Measurements from ENCODE around the gene MUC7.

GRCh38 chr4:70425306-70425705 is 46.7 kb upstream of the MUC7 start:
- TF ChIP-seq CTCF (IDR thresholded peaks at IDR 0.05), result no peak
- TF ChIP-seq POLR2AphosphoS5 (IDR thresholded peaks at IDR 0.05), result no peak
- no peak for TF ChIP-seq POLR2A (IDR thresholded peaks at IDR 0.05)
- TF ChIP-seq EP300 (IDR thresholded peaks at IDR 0.05; ENCODE audit: low read depth), result no peak
